T-helper 17 cell (primary cell): ENCODE measurements around the gene TMEM94. TPM values are rescaled to one million over a fixed set of nuclear protein-coding genes. Genes with fewer than 3 reads are reported as not detected.
A peak's percentile ranks its signal among the peaks of the same experiment; 100 is the strongest.

Source experiments
- ATAC-seq: fragments of 150-1000 bp; cut with Tn5 transposase; 2 replicates; pipeline ENCODE4 v1.10.0; 2021; ENCODE audit warnings: mild to moderate bottlenecking, moderate library complexity
- DNase-seq, 3 donors: peaks; one replicate each; pipeline versions ENCODE4 v3.0.0 to v3.0.0-alpha.2; 2020 to 2021
- H3K9me3 ChIP-seq: one replicate; pipeline ENCODE4 v1.7.0; 2013; ENCODE audit warnings: low read length, mild to moderate bottlenecking; ENCODE audit not compliant: control insufficient read depth, poor library complexity, severe bottlenecking
- H3K27ac Mint-ChIP-seq: one replicate; pipeline ENCODE4 v1.8.0; 2022; ENCODE audit warnings: mild to moderate bottlenecking, moderate library complexity, mixed read lengths
- H3K27me3 Mint-ChIP-seq: one replicate; pipeline ENCODE4 v1.8.0; 2022; ENCODE audit warnings: mixed read lengths
- H3K36me3 Mint-ChIP-seq: one replicate; pipeline ENCODE4 v1.8.0; 2022; ENCODE audit warnings: low read depth, mixed read lengths
- H3K4me1 Mint-ChIP-seq: one replicate; pipeline ENCODE4 v1.8.0; 2022; ENCODE audit warnings: mild to moderate bottlenecking, mixed read lengths
- H3K4me3 Mint-ChIP-seq: one replicate; pipeline ENCODE4 v1.8.0; 2022; ENCODE audit warnings: mild to moderate bottlenecking, moderate library complexity, mixed read lengths
- total RNA-seq, 4 donors: library from RNA in 2 of 4; stranded (reverse) in 2 of 4; gene quantifications; one replicate each; pipeline ENCODE4 v1.2.3 and lab custom pipeline; 2022 to 2026

The TMEM94 gene
- total RNA-seq, 2 donors from 2014 or later: 70.1 to 70.2 TPM

DNA sequence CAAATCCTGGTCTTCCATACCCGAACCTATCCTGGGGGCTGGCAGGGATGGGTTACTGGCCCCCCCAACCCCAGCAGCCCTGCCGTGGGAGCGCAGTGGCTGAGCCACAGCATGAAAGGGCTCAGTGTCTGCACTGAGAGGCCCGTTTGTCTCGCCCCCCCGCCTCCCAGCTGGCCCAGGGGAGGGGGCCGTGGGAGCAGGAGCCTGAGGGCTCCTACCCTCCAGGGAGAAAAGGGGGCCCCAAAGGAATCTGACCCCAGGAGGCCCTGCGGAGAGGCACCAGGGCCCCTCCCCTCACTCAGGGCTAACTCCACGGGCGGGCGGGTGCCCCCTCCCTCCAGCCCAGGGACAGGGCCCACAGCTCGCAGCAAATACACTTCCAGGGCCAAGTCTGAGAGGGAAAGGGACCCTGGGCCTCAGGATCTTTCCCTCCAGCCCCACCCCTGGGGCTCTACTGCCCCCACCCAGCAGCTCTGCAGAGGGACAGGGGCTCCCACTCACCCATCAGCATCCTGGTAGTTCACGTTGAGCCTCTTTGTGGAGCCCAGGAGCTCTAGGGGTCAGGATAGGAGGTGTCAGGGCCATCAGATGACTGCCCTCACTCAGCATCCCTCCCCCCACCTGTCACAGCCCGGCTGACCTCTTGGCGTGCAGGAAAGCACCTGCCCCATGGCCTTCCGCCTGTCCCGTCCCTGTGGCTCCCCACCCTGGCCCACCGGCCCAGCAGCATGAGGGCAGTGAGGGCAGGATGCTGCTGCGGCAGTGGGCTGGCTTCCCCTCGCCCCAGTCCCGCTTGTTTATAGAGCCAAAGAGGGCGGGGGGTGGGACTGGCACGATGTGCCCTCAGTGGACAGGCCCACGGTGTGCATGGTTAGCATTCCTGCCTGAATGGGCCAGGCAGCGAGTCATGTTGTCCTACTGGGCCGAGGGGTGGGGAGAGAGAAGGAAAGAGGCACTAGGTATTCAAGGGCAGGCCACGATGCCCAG lies 51.6 kb downstream of the TMEM94 start:
- DNase-seq: no peak
- Mint-ChIP-seq H3K4me1 (peaks cover 3% of the 10 kb centered on the region), H3K36me3 (no peaks in the 10 kb centered on the region), H3K27ac (no peak overlapping the region), H3K27me3 (no peaks in the 10 kb centered on the region), H3K4me3 (no peak overlapping the region)
- ATAC-seq: no peak
- H3K9me3 ChIP-seq: no peaks in the 10 kb centered on the region

DNA sequence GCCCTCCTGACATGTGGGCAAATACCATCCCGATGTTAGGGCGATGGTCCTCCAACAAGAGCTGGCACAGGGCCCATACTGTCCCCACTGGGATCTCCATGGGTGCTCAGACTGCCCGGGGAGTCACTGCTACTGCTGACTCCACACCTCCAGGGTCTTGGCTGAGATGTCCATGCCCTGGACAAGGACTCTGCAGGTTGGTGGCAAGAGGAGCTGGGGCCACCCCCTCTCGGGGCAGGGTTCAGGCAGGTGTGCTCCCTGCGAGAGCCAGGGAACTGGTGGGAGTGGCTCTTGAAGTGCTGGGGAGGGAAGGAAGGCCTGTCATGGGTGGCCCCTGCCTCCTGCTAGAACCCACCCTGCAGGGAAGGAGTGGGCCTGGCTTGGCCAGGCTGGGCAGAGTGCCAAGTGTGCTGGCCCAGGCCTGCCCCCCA lies 52.5 kb downstream of the TMEM94 start:
- Mint-ChIP-seq H3K4me1 (peaks cover 3% of the 10 kb centered on the region), H3K27ac (no peak overlapping the region), H3K36me3 (no peaks in the 10 kb centered on the region), H3K27me3 (no peaks in the 10 kb centered on the region), H3K4me3 (no peak overlapping the region)
- ATAC-seq: no peak
- H3K9me3 ChIP-seq: no peaks in the 10 kb centered on the region
- no peak for DNase-seq

DNA sequence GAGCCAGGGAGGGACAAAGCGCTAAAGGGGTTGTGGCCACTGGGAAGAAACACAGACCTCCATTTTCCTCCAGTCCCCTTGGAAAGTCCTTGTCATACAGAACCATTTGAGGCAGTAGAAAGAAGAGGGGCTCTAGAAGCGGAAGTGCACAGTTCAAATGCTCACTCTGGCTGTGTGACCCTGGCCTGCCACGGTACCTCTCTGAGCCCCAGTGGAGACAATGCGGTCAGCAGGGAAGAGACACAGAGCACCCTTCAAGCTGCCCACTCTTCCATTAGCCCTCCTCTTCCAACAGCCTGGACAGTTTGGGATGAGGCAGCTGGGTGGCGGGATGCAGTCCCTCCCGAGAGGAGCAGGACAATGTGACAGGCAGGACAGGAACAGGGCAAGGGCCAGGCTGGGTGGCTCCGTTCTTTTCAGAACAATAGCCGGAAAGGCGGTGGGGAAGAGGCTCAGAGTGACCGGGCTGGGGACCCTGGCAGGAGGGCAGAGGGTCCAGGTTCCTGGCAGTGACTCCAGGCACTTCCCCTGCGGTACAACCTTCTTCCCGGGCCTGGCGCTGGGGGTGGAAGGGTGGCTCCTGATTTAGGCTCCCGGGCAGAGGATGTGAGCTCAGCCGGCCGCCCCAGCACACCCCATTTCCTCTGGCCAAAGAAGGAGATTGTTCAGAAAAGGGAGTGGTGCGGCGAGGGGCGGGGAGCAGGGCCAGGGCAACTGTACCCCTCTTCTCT lies 53.3 kb downstream of the TMEM94 start:
- Mint-ChIP-seq H3K4me1 (peaks cover 3% of the 10 kb centered on the region), H3K4me3 (no peak overlapping the region), H3K27ac (no peak overlapping the region), H3K36me3 (no peaks in the 10 kb centered on the region), H3K27me3 (no peaks in the 10 kb centered on the region)
- ATAC-seq: no peak
- no peak for DNase-seq
- no peaks in the 10 kb centered on the region for H3K9me3 ChIP-seq

GRCh38 chr17:75511270-75511609 lies 54.8 kb downstream of the TMEM94 start:
- Mint-ChIP-seq H3K36me3 (no peaks in the 10 kb centered on the region), H3K27me3 (no peaks in the 10 kb centered on the region), H3K27ac (no peak overlapping the region), H3K4me3 (no peak overlapping the region), H3K4me1 (peaks cover 3% of the 10 kb centered on the region)
- no peak for ATAC-seq
- H3K9me3 ChIP-seq: no peaks in the 10 kb centered on the region
- no peak for DNase-seq

- no peak overlapping the region for H3K4me3 Mint-ChIP-seq
- no peak overlapping the region for H3K27ac Mint-ChIP-seq
- no peak for ATAC-seq
- no peaks in the 10 kb centered on the region for H3K9me3 ChIP-seq
- no peaks in the 10 kb centered on the region for H3K27me3 Mint-ChIP-seq
- H3K4me1 Mint-ChIP-seq: peaks cover 3% of the 10 kb centered on the region
- no peaks in the 10 kb centered on the region for H3K36me3 Mint-ChIP-seq
- DNase-seq: no peak
Measured at GRCh38 chr17:75511610-75512575, 55.5 kb downstream of the TMEM94 start.

GRCh38 chr17:75512926-75513640 lies 56.6 kb downstream of the TMEM94 start:
- no peak overlapping the region for H3K27ac Mint-ChIP-seq
- peaks cover 13% of the 10 kb centered on the region for H3K4me1 Mint-ChIP-seq
- H3K27me3 Mint-ChIP-seq: no peaks in the 10 kb centered on the region
- H3K9me3 ChIP-seq: no peaks in the 10 kb centered on the region
- no peak for ATAC-seq
- no peak for DNase-seq
- no peak overlapping the region for H3K4me3 Mint-ChIP-seq
- H3K36me3 Mint-ChIP-seq: no peaks in the 10 kb centered on the region

DNA sequence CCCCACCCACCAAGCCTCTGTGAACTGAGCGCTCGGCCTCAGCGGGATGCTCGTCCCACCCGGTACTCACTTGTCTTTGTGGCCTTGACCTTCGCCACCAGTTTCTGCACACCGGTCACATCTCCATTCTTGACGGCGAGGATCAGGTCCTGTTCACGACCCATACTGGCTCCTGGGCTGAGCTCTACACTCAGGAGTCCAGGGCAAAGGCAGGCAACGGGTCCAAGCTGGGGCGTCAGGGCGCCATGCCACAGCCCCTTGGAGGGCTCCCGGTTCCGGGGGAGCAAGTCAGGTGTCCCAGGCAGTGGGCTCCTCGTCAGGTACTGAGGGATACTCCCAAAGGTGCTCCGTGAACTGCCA lies 57.2 kb downstream of the TMEM94 start:
- no peak overlapping the region for H3K4me3 Mint-ChIP-seq
- no peaks in the 10 kb centered on the region for H3K9me3 ChIP-seq
- peaks cover 2% of the 10 kb centered on the region for H3K36me3 Mint-ChIP-seq
- peaks cover 19% of the 10 kb centered on the region for H3K4me1 Mint-ChIP-seq
- no peak overlapping the region for H3K27ac Mint-ChIP-seq
- DNase-seq (no peak), ATAC-seq (no peak)
- H3K27me3 Mint-ChIP-seq: no peaks in the 10 kb centered on the region

GRCh38 chr17:75514299-75514918 lies 58.0 kb downstream of the TMEM94 start:
- Mint-ChIP-seq H3K27me3 (no peaks in the 10 kb centered on the region), H3K4me1 (peaks cover 20% of the 10 kb centered on the region), H3K36me3 (peaks cover 2% of the 10 kb centered on the region), H3K4me3 (peak overlapping the region; percentile 61), H3K27ac (no peak overlapping the region)
- H3K9me3 ChIP-seq: no peaks in the 10 kb centered on the region
- no peak for ATAC-seq
- no peak for DNase-seq

GRCh38 chr17:75514919-75515495 lies 58.6 kb downstream of the TMEM94 start:
- DNase-seq (no peak), ATAC-seq (no peak)
- peaks cover 5% of the 10 kb centered on the region for H3K36me3 Mint-ChIP-seq
- H3K9me3 ChIP-seq: no peaks in the 10 kb centered on the region
- H3K4me1 Mint-ChIP-seq: peaks cover 17% of the 10 kb centered on the region
- H3K27ac Mint-ChIP-seq: no peak overlapping the region
- no peaks in the 10 kb centered on the region for H3K27me3 Mint-ChIP-seq
- H3K4me3 Mint-ChIP-seq: peak overlapping the region; percentile 85

GRCh38 chr17:75515496-75516254 lies 59.2 kb downstream of the TMEM94 start, which contains the start of gene CASKIN2:
Gene CASKIN2, minus strand, starts transcription at chr17:75515537. Its CDS starts 1,733 bp downstream, at chr17:75513804.
- Mint-ChIP-seq H3K4me1 (peaks cover 17% of the 10 kb centered on the region), H3K4me3 (peak within 1 kb of the TSS; percentile 85), H3K27ac (no peak within 1 kb of the TSS), H3K36me3 (peaks cover 5% of the 10 kb centered on the region), H3K27me3 (no peaks in the 10 kb centered on the region)
- DNase-seq: peak; percentile 66 to 68 (median 66)
- ATAC-seq: peak; percentile 66
- no peaks in the 10 kb centered on the region for H3K9me3 ChIP-seq

DNA sequence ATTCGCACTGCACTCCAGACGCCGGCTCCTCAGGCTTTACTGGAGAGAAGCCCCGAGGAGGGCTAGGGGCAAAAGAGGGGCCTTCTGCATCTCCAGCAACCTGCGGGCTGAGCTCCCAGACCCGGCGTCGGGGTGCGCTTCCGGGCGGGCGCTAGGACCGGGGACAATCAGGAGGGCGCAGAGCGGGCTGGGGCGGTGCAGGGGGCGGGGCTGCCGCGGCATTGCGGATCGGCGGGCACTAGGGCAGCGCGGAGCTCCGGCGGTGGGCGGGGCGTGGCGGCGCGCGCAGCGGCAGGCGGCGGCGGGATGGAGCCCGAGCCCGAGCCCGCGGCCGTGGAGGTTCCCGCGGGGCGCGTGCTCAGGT lies 59.8 kb downstream of the TMEM94 start, which contains the start of gene TSEN54:
TSS of gene TSEN54 (plus strand) at position 274 of the 364 bp plus-strand sequence. CDS start at position 307, 33 bp downstream.
- peaks cover 17% of the 10 kb centered on the region for H3K4me1 Mint-ChIP-seq
- H3K27me3 Mint-ChIP-seq: no peaks in the 10 kb centered on the region

More for the DNA sequence above, 59.8 kb downstream of the TMEM94 start, which contains the start of gene TSEN54:
- ATAC-seq (peak; percentile 88), DNase-seq (peak; percentile 93 to 98 (median 93))
- Mint-ChIP-seq H3K36me3 (peaks cover 5% of the 10 kb centered on the region), H3K4me3 (peak within 1 kb of the TSS; percentile 90), H3K27ac (peak within 1 kb of the TSS; percentile 96)
- H3K9me3 ChIP-seq: no peaks in the 10 kb centered on the region
